GM20000 (cell line): Measurements from ENCODE around the gene DSTN.

Source experiments
- DNase-seq: peaks from one replicate; pipeline ENCODE4 v3.0.0; 2012; ENCODE audit warnings: low spot score
- CTCF ChIP-seq: IDR thresholded peaks from 2 replicates; pipeline ENCODE4 v1.5.1; 2012; ENCODE audit warnings: mild to moderate bottlenecking, control low read depth; ENCODE audit errors: extremely low read depth, missing control alignments

DSTN gene

GRCh38 chr20:17635332-17636244 lies 65.7 kb downstream of the DSTN start:
- no peak for TF ChIP-seq CTCF
- no peak for DNase-seq

DNA sequence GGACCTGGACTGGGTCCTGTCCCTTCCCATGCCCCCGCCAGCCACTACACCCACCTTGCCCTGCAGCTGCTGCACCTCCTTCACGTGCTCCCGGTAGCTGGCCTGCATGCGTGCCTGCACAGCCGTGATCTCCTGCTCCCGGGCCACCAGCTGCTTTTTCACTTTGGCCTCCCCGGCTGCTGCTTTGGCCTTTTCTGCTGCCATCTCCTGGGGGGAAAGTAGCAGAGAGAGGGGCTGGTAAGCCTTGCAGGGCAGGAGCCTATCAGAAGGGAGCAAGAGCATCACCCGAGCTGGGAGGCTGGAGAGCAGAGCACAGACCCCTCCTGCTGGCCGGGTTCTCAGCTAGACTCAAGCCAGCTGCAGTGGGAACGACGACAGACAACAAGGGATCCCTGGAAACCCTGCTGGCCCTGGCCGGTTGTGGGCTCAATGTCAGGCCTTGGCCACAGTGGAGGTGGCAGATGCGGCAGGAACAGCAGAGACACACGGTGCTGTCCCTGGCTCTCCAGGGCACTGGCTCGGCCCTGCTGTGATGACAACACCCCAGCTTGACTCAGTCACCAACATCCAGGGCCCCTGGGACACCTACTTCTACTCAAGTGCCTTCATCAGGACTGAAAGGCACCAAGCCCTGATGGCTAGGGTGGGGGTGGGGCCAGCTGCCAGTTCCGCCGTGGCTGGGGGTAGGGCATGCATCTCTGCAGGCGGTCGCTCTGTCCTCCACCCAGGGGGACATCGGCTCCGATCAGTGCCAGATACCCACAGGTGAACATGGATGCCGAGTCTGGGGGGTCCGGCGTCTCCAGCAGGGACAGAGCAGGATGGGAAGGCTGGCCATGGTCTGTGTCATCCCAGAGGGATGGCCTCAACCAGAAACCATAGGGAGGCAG lies 66.9 kb downstream of the DSTN start:
- no peak for DNase-seq

DNA sequence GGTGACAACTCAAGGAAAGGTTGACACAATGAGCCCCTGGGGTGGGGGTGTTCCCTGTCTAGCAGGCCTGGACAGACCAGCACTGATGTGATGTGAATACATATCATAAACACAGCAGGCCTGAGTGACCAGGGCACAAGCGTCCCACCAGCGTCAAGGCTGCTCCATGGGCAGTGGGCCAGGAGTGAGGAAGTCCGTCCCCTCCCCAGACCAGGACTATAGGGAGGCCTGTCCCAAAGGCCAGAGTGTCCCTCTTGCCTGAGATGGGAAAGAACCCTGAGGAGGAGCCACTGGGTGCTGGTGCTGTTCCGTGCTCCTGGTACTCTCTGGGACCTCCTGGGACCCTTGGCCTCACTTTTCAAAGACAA lies 67.5 kb downstream of the DSTN start:
- no peak for DNase-seq
- no peak for TF ChIP-seq CTCF

More for the DNA sequence above, 66.9 kb downstream of the DSTN start:
- TF ChIP-seq CTCF = no peak

GRCh38 chr20:17637985-17638640 lies 68.2 kb downstream of the DSTN start:
- no peak for TF ChIP-seq CTCF
- no peak for DNase-seq

DNA sequence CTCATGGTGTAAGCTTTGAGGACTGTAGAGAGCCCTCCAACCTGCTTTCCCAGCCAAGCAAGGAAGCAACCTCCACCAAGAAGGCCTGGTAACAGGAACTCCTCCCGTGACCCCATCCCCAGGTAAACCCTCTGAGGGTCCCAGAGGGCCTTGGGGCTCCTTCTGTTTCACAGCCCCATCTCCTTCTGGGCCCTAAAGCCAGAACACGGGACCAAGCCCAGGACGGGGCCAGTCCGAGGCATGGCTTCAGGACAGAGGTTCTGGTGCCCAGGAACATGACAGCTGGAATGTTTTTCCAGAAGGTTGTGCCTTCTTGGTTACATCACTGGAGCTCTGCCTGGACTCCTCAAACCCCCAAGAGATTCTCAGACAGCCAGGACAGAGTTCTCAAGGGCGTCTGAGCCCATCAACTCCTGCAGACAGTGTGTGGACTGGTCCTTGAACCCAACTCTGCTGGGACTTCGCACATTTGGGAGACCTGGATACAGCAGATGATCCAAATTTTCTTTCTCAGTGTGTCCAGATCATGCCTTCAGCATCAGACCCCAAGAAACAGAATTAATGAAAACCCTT lies 69.0 kb downstream of the DSTN start:
- no peak for DNase-seq
- TF ChIP-seq CTCF = no peak

- DNase-seq = no peak
- TF ChIP-seq CTCF = no peak
Observed at GRCh38 chr20:17640146-17640874, 70.4 kb downstream of the DSTN start.
